Upper lobe of left lung (tissue), 6 donors: ENCODE results near the gene AHI1. TPM values are rescaled to one million over a fixed set of nuclear protein-coding genes. Genes with fewer than 3 reads are reported as not detected.

Experiments
- ATAC-seq, 2 donors: fragments of 200-7000 bp; cut with Tn5 transposase; one replicate each; pipeline ENCODE4 v1.9.1; 2022; ENCODE audit warnings: mild to moderate bottlenecking in 2 of 2, moderate library complexity in 2 of 2; ENCODE audit not compliant: low FRiP score in 2 of 2
- DNase-seq, 2 donors: peaks; one replicate each; pipeline ENCODE4 v3.0.0-alpha.2; 2019 to 2020
- H3K27ac ChIP-seq, 4 donors: fragments of 200-600 bp; sonication (generic); one replicate each; pipeline ENCODE4 v1.5.1; 2016 to 2019
- H3K27me3 ChIP-seq, 4 donors: fragments of 200-600 bp; sonication (generic); one replicate each; pipeline ENCODE4 v1.5.1; 2017 to 2019
- H3K36me3 ChIP-seq, 4 donors: fragments of 200-600 bp; sonication (generic); one replicate each; pipeline ENCODE4 v1.5.1; 2016 to 2019
- H3K4me1 ChIP-seq, 4 donors: fragments of 200-600 bp; sonication (generic); one replicate each; pipeline ENCODE4 v1.5.1; 2018 to 2019
- H3K4me3 ChIP-seq, 4 donors: fragments of 200-600 bp; sonication (generic); one replicate each; pipeline ENCODE4 v1.5.1; 2017 to 2019; ENCODE audit warnings: mild to moderate bottlenecking in 2 of 4, moderate library complexity in 1 of 4
- H3K9me3 ChIP-seq, 4 donors: fragments of 200-600 bp; sonication (generic); one replicate each; pipeline ENCODE4 v1.5.1; 2018 to 2019
- EP300 ChIP-seq, 4 donors: sonication (generic); formaldehyde crosslinking; IDR thresholded peaks; one replicate each; pipeline ENCODE4 v1.5.1; 2017; ENCODE audit warnings: antibody characterized with exemption in 4 of 4, control low read depth in 2 of 4
- POLR2A ChIP-seq, 4 donors: fragments of 450-650 bp; IDR thresholded peaks; one replicate each; pipeline ENCODE4 v1.5.1; 2016 to 2017; ENCODE audit warnings: antibody characterized with exemption in 4 of 4, mild to moderate bottlenecking in 2 of 4
- POLR2AphosphoS5 ChIP-seq, 2 donors: sonication (generic); formaldehyde crosslinking; IDR thresholded peaks; one replicate each; pipeline ENCODE4 v1.5.1; 2017; ENCODE audit warnings: antibody characterized with exemption in 2 of 2
- WGBS, 2 donors: methylation state at CpG; one replicate each; pipeline ENCODE4 v1.1.5; 2017 to 2018; 5-methylcytosine and 5-hydroxymethylcytosine counted together
- total RNA-seq, 6 donors: library from RNA; depleted of rRNA in 4 of 6; stranded (reverse); fragments of >200 nt in 4 of 6; gene quantifications; one replicate each; pipeline versions ENCODE4 v1.1.0 to v1.2.1, GENCODE V29; 2016 to 2021
- TF ChIP-seq, protein P1 (sequence below), 6 experiments: fragments of 450-650 bp in 4 of 6; fragments of 200-600 bp in 2 of 6; sonication (generic) in 2 of 6; IDR thresholded peaks; one replicate each; pipeline ENCODE4 v1.5.1; 2016 to 2019; ENCODE audit warnings: antibody characterized with exemption in 6 of 6
- donor health status: DM: no; HTN: no; CAD: no; lungs with moderate emphysema.
- donor health status: DM: no; HTN: yes; CAD: no; lungs with severe emphysema.

AHI1 gene
- total RNA-seq, 6 donors from 2014 or later = 17.1 to 57.6 (median 40.3) TPM

DNA sequence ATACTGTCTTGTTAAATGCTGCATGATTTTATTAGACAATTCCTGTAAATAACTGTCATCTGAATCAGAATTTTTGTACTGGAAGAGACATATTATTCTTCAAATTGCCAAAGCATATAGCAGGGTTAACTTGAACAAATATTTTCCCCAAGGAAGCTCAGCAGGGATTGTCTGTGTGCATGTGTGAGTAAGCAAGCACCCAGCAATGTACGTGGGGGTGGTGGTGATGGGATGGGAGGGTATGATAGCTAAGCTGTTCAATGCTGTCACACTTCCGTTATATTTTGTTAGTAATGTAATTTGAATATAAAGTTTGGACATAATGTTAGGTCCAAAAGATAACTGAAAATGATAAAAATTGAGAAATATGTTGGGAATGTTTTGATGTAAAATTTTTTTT lies 198.3 kb downstream of the AHI1 start:
- H3K27me3 ChIP-seq = no peaks in the 10 kb centered on the region
- no peaks in the 10 kb centered on the region for H3K9me3 ChIP-seq
- no peaks in the 10 kb centered on the region for H3K4me1 ChIP-seq
- no peaks in the 10 kb centered on the region for H3K36me3 ChIP-seq
- DNase-seq (no peak), ATAC-seq (no peak)
- no peak overlapping the region for H3K4me3 ChIP-seq
- no peak for TF ChIP-seq EP300 (IDR thresholded peaks at IDR 0.05)
- no peak for TF ChIP-seq POLR2A (IDR thresholded peaks at IDR 0.05)
- TF ChIP-seq, protein P1, sequence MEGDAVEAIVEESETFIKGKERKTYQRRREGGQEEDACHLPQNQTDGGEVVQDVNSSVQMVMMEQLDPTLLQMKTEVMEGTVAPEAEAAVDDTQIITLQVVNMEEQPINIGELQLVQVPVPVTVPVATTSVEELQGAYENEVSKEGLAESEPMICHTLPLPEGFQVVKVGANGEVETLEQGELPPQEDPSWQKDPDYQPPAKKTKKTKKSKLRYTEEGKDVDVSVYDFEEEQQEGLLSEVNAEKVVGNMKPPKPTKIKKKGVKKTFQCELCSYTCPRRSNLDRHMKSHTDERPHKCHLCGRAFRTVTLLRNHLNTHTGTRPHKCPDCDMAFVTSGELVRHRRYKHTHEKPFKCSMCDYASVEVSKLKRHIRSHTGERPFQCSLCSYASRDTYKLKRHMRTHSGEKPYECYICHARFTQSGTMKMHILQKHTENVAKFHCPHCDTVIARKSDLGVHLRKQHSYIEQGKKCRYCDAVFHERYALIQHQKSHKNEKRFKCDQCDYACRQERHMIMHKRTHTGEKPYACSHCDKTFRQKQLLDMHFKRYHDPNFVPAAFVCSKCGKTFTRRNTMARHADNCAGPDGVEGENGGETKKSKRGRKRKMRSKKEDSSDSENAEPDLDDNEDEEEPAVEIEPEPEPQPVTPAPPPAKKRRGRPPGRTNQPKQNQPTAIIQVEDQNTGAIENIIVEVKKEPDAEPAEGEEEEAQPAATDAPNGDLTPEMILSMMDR (IDR thresholded peaks at IDR 0.05) = no peak
- TF ChIP-seq POLR2AphosphoS5 (IDR thresholded peaks at IDR 0.05) = no peak
- 78 to 87% methylated on average over 2 of the region's 2 CpGs for WGBS, 2 donors
- H3K27ac ChIP-seq = no peak overlapping the region

DNA sequence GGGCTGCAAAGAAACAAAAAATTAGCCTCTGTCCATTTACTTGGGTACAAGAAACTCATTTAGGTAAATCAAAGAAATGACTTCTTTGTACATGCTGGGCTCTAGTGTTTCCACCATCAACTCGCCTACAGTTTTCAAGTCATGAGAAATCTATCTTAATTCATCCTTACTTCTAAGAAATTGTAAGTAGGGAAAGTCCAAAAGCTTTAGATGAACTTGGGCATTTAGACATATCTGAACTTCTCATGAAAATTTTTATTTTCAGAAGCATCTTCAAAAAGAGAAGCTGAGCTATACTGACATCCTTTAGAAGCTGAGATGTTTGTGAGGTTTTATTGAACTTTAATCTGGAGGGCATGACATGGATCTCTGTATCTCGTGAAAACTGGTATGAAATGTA lies 199.1 kb downstream of the AHI1 start:
- H3K27me3 ChIP-seq = no peaks in the 10 kb centered on the region
- WGBS, 2 donors = 87 to 95% methylated on average over 2 of the region's 2 CpGs
- H3K27ac ChIP-seq = no peak overlapping the region
- DNase-seq = no peak
- no peak for ATAC-seq
- H3K9me3 ChIP-seq = no peaks in the 10 kb centered on the region
- H3K4me3 ChIP-seq = no peak overlapping the region
- TF ChIP-seq POLR2A (IDR thresholded peaks at IDR 0.05) (no peak), POLR2AphosphoS5 (IDR thresholded peaks at IDR 0.05) (no peak), EP300 (IDR thresholded peaks at IDR 0.05) (no peak)
- TF ChIP-seq, protein P1 (IDR thresholded peaks at IDR 0.05) = no peak
- no peaks in the 10 kb centered on the region for H3K36me3 ChIP-seq
- no peaks in the 10 kb centered on the region for H3K4me1 ChIP-seq

DNA sequence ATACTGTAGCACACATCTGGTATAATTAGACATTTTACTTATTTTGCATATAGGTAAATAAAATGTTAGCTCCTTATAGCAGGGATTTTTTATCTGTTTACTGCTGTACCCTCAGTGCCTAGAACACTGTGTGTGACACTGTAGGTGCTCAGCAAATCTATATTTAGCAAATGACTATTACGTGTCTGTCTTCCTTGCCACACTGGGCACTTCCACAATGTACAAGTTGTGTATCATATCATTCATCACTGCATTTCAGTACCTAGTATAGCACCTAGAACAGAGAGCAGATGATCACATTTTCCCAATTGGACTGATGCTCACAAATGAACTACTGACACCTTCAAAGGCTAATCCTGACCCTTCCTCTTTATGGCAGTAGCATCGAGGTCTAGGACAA lies 200.8 kb downstream of the AHI1 start:
- no peak overlapping the region for H3K4me3 ChIP-seq
- H3K27me3 ChIP-seq = no peaks in the 10 kb centered on the region
- ATAC-seq (no peak), DNase-seq (no peak)
- no peak overlapping the region for H3K27ac ChIP-seq
- H3K36me3 ChIP-seq = no peaks in the 10 kb centered on the region
- no peak for TF ChIP-seq POLR2AphosphoS5 (IDR thresholded peaks at IDR 0.05)
- TF ChIP-seq, protein P1 (IDR thresholded peaks at IDR 0.05) = no peak
- TF ChIP-seq EP300 (IDR thresholded peaks at IDR 0.05) = no peak
- TF ChIP-seq POLR2A (IDR thresholded peaks at IDR 0.05) = no peak
- no peaks in the 10 kb centered on the region for H3K9me3 ChIP-seq
- 80 to 94% methylated on average over 2 of the region's 2 CpGs for WGBS, 2 donors
- no peaks in the 10 kb centered on the region for H3K4me1 ChIP-seq

DNA sequence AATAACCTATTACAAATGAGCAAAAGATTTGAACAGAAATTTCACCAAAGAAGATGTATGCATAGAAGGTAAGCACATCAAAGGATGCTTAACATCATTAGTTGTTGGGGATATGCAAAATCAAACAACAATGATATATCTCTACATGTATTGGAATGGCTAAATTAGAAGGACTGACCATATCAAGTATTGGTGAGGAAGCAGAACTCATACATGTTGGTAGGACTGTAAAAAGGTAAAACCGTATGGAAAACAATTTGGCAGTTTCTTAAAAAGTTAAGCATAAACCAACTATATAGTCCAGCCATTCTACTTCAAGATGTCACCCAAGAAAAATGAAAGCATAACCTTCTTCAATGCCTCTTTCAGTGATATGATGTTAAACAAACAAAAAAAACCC lies 202.5 kb downstream of the AHI1 start:
- H3K27me3 ChIP-seq = no peaks in the 10 kb centered on the region
- H3K4me1 ChIP-seq = no peaks in the 10 kb centered on the region
- no peak overlapping the region for H3K4me3 ChIP-seq
- H3K36me3 ChIP-seq = peaks cover 0 to 4% (median 0%) of the 10 kb centered on the region in 4 donors
- no peak for ATAC-seq
- WGBS, 2 donors = 81 to 97% methylated on average over 1 of the region's 1 CpG
- TF ChIP-seq EP300 (IDR thresholded peaks at IDR 0.05) = no peak
- TF ChIP-seq, protein P1 (IDR thresholded peaks at IDR 0.05) = no peak
- no peak for TF ChIP-seq POLR2AphosphoS5 (IDR thresholded peaks at IDR 0.05)
- no peak for TF ChIP-seq POLR2A (IDR thresholded peaks at IDR 0.05)
- no peak for DNase-seq
- H3K9me3 ChIP-seq = no peaks in the 10 kb centered on the region
- no peak overlapping the region for H3K27ac ChIP-seq

DNA sequence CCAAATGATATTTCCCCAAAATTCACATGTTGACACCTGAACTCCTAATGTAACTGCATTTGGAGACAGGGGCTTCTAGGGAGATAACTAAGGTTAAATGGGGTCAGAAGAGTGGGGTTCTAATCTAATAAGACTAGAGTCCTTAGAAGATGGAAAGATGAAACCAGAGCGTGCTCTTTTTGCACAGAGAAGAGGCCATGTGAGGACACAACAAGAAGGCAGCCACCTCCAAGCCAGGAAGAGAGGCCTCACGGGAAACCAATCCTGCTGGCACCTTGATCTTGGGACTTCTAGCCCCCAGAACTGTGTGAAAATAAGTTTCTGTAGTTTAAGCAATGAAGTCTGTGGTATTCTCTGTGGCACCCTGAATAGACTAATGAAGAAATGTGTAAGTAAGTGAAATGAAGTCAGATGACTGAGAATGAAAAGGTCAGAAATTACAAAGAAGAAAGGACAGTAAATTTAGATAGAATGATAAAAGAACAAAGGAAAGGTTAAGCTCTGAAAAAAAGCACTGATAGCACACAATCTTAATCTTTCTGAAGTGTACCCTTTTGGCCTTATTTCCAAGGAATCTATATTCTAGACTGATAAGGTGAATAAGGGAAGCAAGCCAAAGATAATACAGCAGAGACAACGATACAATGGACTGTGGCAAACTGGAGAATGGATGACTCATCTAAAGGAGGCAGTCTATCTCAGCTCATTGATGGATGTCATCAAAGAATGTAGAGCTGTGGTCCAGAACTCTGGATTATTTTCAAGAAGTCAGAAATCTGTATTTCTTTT lies 206.1 kb downstream of the AHI1 start:
- 70 to 81% methylated on average over 3 of the region's 3 CpGs for WGBS, 2 donors
- H3K4me3 ChIP-seq = no peak overlapping the region

More for the DNA sequence above, 206.1 kb downstream of the AHI1 start:
- ATAC-seq (no peak), DNase-seq (no peak)
- Histone ChIP-seq H3K4me1 (no peaks in the 10 kb centered on the region), H3K27me3 (no peaks in the 10 kb centered on the region), H3K9me3 (no peaks in the 10 kb centered on the region), H3K36me3 (peaks cover 0 to 10% (median 0%) of the 10 kb centered on the region in 4 donors), H3K27ac (no peak overlapping the region)
- TF ChIP-seq POLR2AphosphoS5 (IDR thresholded peaks at IDR 0.05) (no peak), EP300 (IDR thresholded peaks at IDR 0.05) (no peak), POLR2A (IDR thresholded peaks at IDR 0.05) (no peak)
- TF ChIP-seq, protein P1 (IDR thresholded peaks at IDR 0.05) = no peak
